Activated CD4-positive, alpha-beta T cell treated with anti-CD3 and anti-CD28 coated beads for 1 hour (primary cell): Measurements from ENCODE around the gene DCTN1.

Experiments used
- DNase-seq: peaks from one replicate; pipeline ENCODE4 v3.0.0-alpha.2; 2020

Gene DCTN1

GRCh38 chr2:74316627-74317295 is 63.4 kb downstream of the DCTN1 start:
- DNase-seq = no peak

DNA sequence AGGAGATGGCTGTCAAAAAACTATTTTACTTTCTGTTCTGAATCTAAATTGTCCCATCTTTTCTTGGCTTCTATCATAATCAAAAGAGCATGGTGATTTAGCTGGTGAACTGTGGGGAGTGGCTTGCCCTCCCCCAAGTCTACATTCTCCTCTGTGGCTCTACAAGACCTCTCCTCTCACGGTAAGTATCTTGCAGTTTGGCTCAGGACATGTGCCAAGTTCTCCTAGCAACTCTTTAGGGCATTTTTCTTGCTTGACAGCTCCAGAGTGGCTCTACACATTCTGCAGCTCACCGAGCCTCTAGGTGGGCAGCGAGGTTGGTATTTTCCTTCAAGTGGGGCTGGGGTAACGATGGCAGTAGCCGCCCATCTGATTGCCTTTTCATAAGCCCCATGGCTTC is 66.0 kb downstream of the DCTN1 start:
- DNase-seq = no peak

GRCh38 chr2:74313497-74313896 is 66.6 kb downstream of the DCTN1 start:
- no peak for DNase-seq

- DNase-seq = no peak
These were observed 67.2 kb downstream of the DCTN1 start for GRCh38 chr2:74312913-74313312.
